HL-60 (cell line): ENCODE results near the gene NVL.

Experiments
- DNase-seq, 2 experiments: peaks; one replicate each; pipeline ENCODE4 v3.0.0-alpha.2; 2010 to 2020; ENCODE audit warnings: low read depth in 1 of 2, low spot score in 1 of 2
- H3K27ac ChIP-seq: fragments of 250-450 bp; sonication (Bioruptor Pico); replicated peaks from 2 replicates; pipeline ENCODE4 v1.5.1; 2020; ENCODE audit warnings: mild to moderate bottlenecking, moderate library complexity
- H3K27me3 ChIP-seq: fragments of 250-450 bp; sonication (Bioruptor Pico); 2 replicates; pipeline ENCODE4 v1.5.1; 2021; ENCODE audit warnings: mild to moderate bottlenecking, moderate library complexity; ENCODE audit not compliant: insufficient read depth, poor library complexity, severe bottlenecking
- H3K4me3 ChIP-seq: replicated peaks from 2 replicates; pipeline ENCODE4 v1.5.1; 2011; ENCODE audit warnings: mild to moderate bottlenecking, control low read depth, low read length; ENCODE audit not compliant: insufficient read depth
- GABPA ChIP-seq: IDR thresholded peaks from 2 replicates; pipeline ENCODE4 v1.6.1; 2012; ENCODE audit warnings: low read depth
- POLR2AphosphoS5 ChIP-seq: IDR thresholded peaks from 2 replicates; pipeline ENCODE4 v1.6.1; 2012; ENCODE audit warnings: low read depth
- REST ChIP-seq: IDR thresholded peaks from 2 replicates; pipeline ENCODE4 v1.6.1; 2012; ENCODE audit warnings: low read depth; ENCODE audit not compliant: insufficient replicate concordance
- SPI1 ChIP-seq: IDR thresholded peaks from 2 replicates; pipeline ENCODE4 v1.6.1; 2012; ENCODE audit warnings: low read depth, mild to moderate bottlenecking, borderline replicate concordance
- TF ChIP-seq, protein P1 (sequence below): IDR thresholded peaks from one replicate; pipeline ENCODE4 v1.5.1; 2011; ENCODE audit warnings: low read length, control low read depth, inconsistent platforms; ENCODE audit not compliant: insufficient read depth

Gene NVL

GRCh38 chr1:224219612-224220059 is 110.3 kb downstream of the NVL start:
- TF ChIP-seq GABPA = no peak
- no peak for TF ChIP-seq SPI1
- no peak for TF ChIP-seq POLR2AphosphoS5
- TF ChIP-seq, protein P1, sequence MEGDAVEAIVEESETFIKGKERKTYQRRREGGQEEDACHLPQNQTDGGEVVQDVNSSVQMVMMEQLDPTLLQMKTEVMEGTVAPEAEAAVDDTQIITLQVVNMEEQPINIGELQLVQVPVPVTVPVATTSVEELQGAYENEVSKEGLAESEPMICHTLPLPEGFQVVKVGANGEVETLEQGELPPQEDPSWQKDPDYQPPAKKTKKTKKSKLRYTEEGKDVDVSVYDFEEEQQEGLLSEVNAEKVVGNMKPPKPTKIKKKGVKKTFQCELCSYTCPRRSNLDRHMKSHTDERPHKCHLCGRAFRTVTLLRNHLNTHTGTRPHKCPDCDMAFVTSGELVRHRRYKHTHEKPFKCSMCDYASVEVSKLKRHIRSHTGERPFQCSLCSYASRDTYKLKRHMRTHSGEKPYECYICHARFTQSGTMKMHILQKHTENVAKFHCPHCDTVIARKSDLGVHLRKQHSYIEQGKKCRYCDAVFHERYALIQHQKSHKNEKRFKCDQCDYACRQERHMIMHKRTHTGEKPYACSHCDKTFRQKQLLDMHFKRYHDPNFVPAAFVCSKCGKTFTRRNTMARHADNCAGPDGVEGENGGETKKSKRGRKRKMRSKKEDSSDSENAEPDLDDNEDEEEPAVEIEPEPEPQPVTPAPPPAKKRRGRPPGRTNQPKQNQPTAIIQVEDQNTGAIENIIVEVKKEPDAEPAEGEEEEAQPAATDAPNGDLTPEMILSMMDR = no peak
- H3K27ac ChIP-seq = no peak overlapping the region
- no peak overlapping the region for H3K4me3 ChIP-seq
- H3K27me3 ChIP-seq = no peaks in the 10 kb centered on the region
- no peak for DNase-seq

- TF ChIP-seq POLR2AphosphoS5 (no peak), SPI1 (no peak), GABPA (no peak), REST (no peak)
- TF ChIP-seq, protein P1 = no peak
- Histone ChIP-seq H3K27me3 (no peaks in the 10 kb centered on the region), H3K4me3 (no peak overlapping the region), H3K27ac (no peak overlapping the region)
- no peak for DNase-seq
Measured at GRCh38 chr1:224219011-224219611, 110.9 kb downstream of the NVL start.

GRCh38 chr1:224217655-224218623 is 112.0 kb downstream of the NVL start:
- Histone ChIP-seq H3K27me3 (no peaks in the 10 kb centered on the region), H3K27ac (peak overlapping the region; percentile 46), H3K4me3 (no peak overlapping the region)
- no peak for TF ChIP-seq POLR2AphosphoS5
- TF ChIP-seq REST = no peak
- TF ChIP-seq SPI1 = no peak
- TF ChIP-seq GABPA = no peak
- TF ChIP-seq, protein P1 = no peak
- DNase-seq = peak in 1 of 2 experiments; percentile 16
